NCI-H128 (cell line): ENCODE results near the gene NINL.
"Not testable (repeated sequence)": the region's sequence is repeated elsewhere in the genome, so short reads cannot be mapped to it uniquely, and the experiment has no call there.

Experiments used
- DNase-seq: peaks from one replicate; lab custom pipeline; 2025; ENCODE audit not compliant: unreplicated experiment; lab: John Stamatoyannopoulos, UW

The NINL gene

GRCh38 chr20:25485872-25486271 lies 99.5 kb downstream of the NINL start:
- no peak for DNase-seq

- no peak for DNase-seq
These were observed 100.3 kb downstream of the NINL start for GRCh38 chr20:25484911-25485511.

DNA sequence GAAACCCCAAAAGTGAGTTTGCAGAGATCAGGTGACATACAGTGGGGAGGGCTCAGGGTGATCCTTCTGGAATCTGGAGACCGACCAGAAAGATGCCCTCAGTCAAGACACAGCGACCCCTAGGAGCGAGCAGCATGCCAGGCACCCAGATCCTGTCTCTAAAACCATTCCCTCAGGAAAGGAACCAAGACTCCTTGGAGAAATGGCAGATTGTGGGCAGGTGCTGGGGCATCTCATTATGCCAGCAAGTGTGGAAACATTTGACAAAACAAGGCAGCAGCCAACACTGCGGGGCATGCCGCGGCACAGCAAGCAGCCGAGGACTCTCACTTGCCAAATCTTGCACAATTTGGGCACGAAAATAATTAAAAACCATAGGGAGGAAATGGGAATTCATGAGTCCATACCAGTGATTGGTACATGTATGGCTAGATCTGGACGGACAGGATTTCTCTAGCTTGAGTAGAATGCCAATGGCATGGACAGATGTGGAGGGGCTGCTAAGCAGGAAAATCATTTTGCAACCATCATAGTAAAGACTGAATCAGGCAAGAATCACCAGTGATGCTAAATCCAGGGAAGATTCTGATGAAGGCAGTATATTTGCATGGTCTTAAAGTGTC lies 101.0 kb downstream of the NINL start:
- no peak for DNase-seq

DNA sequence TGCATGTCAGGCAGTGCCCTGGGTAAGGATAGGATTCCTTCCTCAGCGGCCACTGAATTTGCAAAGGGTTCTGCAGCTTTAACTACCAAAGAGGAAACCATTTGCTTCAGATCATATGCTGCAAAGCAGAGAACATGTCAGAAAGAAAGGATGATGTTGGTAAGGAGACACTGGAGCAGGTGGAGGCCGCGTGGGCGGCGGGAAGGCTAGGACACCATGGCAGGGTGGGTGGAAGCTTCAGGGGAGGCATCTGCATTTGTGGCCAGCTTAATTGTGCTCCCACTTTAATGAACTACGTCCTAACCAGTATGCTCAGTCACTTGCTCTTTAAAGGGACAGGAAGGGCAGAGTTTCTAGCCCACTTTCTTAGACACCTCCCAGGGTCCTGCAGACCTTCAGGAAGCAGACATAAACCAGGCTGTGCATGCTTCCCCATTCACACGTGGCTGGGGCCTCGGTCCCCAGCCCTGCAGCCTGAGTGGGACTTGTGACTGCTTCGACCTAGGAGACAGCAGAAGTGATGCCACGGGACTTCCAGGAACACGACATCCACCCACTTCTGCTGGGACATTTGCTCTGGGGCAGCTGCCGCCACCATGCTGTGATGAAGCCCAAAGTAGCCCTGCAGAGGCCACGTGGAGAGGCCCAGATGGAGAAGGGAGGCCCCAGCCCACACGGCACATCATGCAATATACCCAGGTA lies 101.7 kb downstream of the NINL start:
- DNase-seq = no peak

- DNase-seq = no peak
These were observed 103.4 kb downstream of the NINL start for GRCh38 chr20:25481918-25482253.

- no peak for DNase-seq
These were observed 104.0 kb downstream of the NINL start for GRCh38 chr20:25481235-25481917.

DNA sequence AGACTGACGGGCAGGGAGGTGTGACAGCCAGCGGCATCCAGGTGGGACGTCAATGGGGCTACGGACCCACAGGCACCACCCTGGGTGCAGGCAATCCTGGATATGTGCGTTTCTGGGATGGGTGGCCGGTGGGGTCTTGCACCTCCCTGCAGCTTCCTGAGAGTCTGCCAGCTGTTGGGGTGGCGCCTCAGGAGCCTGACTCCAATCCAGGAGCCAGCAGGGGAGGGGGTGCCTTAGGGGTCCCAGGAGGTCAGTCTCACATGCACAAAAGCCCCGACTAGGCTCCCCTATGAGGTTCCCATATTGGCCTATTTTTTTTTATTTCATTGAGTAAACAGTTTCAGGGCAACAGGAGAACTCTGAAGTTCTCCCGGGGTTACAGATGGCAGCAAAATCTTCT lies 104.5 kb downstream of the NINL start:
- DNase-seq = no peak

DNA sequence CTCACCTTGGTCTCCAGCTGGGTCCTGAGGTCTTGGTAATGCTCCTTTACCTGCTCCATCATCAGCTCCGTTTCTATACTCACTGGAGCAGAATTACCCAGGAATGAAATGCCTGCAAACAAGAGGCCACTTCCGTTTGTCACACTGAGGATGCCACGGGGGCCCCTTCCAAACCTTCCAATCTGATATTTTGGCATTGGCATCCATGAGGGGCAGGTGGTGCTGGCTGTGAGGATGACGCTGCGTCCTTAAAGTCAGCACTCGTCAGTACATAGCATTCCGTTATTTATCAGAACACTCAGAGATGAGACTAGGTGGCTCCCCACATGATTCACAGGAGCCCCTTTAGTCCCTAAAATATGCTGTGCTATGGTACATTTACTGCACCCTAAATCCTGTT lies 105.2 kb downstream of the NINL start:
- no peak for DNase-seq

- DNase-seq = no peak
These were observed 105.7 kb downstream of the NINL start for GRCh38 chr20:25479638-25480037.

GRCh38 chr20:25478889-25479568 lies 106.3 kb downstream of the NINL start:
- DNase-seq = no peak

- DNase-seq = no peak
These were observed 108.1 kb downstream of the NINL start for GRCh38 chr20:25477014-25477882.

DNA sequence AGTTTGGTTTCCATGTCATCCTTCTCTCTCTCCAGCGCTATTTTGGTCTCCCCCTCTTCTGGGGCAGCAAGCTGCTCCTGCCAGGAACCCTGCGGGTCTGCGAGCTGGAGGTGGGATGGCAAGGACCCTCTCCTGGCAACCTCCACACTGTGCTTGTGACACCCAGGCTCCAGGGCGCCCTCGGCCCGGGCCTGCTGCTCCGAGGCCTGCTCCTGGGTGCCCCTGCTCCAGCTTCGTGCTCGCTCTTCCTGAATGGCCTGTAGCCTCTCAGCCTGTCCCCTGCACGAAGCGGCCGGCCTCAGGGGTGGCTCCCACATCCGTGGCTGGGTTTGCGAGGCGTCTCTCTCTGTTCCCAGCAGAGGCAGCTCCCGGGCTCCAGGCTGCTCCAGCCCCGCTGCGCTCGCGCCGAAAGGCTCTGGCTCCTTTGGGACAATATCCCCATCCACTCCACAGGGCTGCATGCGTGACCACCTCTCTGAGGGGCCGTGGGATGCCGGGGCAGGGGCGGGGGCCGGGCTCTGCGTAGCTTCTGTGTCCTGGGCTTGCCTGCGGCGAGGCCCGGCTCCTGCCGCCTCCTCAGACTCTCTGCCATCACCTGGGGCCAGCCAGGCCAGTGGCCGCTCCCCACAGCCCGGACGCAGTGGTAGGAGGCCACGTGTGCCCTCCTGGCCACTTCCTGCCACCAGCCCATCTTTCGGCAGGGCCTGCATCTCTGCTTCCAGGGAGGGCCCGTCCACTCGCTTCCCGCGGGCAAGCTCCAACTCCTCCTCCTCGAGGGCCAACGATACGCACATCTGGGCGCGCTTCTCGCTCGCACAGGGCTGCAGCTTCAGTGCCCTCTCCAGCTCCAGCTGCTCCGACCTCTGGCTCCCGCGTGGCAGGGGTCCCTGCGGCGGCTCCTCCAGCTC lies 109.0 kb downstream of the NINL start:
- DNase-seq = no peak

DNA sequence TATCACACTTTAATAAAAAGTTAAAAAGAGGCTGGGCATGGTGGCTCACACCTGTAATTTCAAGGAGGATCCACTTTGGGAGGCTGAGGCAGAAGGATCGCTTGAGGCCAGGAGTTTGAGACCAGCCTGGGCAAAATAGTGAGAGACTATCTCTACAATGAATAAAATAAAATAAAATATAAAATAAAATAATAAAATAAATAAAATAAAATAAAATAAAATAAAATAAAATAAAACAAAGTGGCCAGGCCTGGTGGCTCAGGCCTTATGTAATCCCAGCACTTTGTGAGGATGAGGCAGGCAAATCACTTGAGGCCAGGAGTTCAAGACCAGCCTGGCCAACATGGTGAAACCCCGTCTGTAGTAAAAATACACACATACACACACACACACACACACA lies 112.0 kb downstream of the NINL start:
- DNase-seq = not testable (repeated sequence)

DNA sequence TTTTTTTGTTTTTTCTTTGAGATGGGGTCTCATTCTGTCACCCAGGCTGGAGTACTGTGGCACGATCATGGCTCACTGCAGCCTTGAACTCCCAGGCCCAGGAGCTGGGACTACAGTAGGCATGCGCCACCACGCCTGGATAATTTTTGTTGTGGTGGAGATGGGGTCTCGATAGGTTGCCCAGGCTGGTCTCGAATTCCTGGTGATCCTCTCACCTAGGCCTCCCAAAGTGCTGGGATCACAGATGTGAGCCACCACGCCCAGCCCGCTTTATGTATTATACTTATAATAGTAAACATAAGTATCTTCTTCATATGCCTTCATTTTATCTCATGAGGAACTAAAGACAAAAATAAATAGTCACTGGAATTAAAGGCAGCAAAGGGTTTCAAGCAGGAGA lies 114.3 kb downstream of the NINL start:
- DNase-seq = no peak

- DNase-seq = no peak
These were observed 115.3 kb downstream of the NINL start for GRCh38 chr20:25470045-25470444.

- DNase-seq = no peak
These were observed 115.8 kb downstream of the NINL start for GRCh38 chr20:25469558-25469957.

DNA sequence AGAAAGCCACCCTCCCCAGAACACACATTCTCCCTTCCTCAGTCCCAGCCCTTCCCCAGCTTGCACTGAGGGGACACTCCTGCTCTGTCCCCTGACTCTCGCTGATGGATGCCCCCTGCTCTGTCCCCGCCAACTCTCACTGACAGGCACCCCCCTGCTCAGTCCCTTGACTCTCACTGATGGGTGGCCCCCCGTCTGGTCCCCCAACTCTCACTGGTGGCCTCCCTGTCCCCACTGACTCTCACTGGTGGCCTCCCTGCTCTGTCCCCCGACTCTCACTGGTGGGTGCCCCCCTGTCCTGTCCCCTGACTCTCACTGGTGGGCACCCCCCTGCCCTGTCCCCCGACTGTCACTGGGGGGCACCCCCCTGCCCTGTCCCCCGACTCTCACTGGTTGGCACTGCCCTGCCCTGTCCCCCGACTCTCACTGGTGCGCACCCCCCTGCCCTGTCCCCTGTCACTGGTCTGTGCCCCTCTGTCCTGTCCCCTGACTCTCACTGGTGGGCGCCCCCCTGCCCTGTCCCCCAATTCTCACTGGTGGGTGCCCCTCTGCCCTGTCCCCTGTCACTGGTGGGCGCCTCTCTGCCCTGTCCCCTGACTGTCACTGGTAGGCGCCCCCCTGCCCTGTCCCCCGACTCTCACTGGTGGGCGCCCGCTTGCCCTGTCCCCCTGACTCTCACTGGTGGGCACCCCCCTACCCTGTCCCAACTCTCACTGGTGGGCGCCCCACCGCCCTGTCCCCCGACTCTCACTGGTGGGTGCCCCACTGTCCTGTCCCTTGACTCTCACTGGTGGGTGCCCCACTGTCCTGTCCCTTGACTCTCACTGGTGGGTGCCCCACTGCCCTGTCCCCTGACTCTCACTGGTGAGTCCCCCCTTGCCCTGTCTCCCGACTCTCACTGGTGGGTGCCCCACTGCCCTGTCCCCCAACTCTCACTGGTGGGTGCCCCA lies 116.9 kb downstream of the NINL start:
- no peak for DNase-seq

GRCh38 chr20:25467441-25467840 lies 117.9 kb downstream of the NINL start:
- no peak for DNase-seq
